HL-60 (cell line): Measurements from ENCODE around the gene SLC35E3.

Experiments used
- POLR2AphosphoS5 ChIP-seq: IDR thresholded peaks from 2 replicates; pipeline ENCODE4 v1.6.1; 2012; ENCODE audit warnings: low read depth
- TF ChIP-seq, protein P1 (sequence below): IDR thresholded peaks from one replicate; pipeline ENCODE4 v1.5.1; 2011; ENCODE audit warnings: low read length, control low read depth, inconsistent platforms; ENCODE audit not compliant: insufficient read depth
- TF ChIP-seq, protein P2 (sequence below): IDR thresholded peaks from 2 replicates; pipeline ENCODE4 v1.6.1; 2012; ENCODE audit warnings: low read depth; ENCODE audit not compliant: insufficient replicate concordance

DNA sequence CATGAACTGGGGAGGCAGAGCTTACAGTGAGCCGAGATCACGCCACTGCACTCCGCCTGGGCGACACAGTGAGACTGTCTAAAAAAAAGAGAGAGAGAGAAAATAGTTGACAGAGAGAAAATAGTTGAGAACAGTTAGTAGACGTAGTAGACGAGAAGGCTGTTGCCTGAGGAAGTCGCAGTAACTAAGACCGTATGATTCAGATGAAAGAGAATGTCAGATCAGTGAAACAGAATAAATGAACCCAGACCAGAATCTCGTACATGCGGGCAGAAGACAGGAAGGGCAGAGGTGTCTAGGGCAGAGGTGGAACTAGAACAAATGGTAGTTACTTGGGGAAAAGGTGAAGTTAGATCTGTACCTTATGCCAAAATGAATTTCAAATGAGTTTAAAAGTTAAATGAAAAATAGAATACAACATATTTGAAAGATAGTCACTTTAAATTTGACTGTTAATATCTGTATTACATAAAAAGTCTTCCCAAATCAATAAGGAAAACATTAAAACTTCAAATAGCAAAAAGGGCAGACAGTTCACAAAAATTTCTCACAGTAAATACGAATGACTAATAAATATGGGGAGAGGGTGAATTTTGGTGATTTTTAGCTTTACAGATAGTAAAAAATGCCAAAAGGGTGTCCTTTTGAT, 79.7 kb downstream of the SLC35E3 start:
- TF ChIP-seq, protein P1, sequence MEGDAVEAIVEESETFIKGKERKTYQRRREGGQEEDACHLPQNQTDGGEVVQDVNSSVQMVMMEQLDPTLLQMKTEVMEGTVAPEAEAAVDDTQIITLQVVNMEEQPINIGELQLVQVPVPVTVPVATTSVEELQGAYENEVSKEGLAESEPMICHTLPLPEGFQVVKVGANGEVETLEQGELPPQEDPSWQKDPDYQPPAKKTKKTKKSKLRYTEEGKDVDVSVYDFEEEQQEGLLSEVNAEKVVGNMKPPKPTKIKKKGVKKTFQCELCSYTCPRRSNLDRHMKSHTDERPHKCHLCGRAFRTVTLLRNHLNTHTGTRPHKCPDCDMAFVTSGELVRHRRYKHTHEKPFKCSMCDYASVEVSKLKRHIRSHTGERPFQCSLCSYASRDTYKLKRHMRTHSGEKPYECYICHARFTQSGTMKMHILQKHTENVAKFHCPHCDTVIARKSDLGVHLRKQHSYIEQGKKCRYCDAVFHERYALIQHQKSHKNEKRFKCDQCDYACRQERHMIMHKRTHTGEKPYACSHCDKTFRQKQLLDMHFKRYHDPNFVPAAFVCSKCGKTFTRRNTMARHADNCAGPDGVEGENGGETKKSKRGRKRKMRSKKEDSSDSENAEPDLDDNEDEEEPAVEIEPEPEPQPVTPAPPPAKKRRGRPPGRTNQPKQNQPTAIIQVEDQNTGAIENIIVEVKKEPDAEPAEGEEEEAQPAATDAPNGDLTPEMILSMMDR, result no peak
- no peak for TF ChIP-seq POLR2AphosphoS5
- TF ChIP-seq, protein P2, sequence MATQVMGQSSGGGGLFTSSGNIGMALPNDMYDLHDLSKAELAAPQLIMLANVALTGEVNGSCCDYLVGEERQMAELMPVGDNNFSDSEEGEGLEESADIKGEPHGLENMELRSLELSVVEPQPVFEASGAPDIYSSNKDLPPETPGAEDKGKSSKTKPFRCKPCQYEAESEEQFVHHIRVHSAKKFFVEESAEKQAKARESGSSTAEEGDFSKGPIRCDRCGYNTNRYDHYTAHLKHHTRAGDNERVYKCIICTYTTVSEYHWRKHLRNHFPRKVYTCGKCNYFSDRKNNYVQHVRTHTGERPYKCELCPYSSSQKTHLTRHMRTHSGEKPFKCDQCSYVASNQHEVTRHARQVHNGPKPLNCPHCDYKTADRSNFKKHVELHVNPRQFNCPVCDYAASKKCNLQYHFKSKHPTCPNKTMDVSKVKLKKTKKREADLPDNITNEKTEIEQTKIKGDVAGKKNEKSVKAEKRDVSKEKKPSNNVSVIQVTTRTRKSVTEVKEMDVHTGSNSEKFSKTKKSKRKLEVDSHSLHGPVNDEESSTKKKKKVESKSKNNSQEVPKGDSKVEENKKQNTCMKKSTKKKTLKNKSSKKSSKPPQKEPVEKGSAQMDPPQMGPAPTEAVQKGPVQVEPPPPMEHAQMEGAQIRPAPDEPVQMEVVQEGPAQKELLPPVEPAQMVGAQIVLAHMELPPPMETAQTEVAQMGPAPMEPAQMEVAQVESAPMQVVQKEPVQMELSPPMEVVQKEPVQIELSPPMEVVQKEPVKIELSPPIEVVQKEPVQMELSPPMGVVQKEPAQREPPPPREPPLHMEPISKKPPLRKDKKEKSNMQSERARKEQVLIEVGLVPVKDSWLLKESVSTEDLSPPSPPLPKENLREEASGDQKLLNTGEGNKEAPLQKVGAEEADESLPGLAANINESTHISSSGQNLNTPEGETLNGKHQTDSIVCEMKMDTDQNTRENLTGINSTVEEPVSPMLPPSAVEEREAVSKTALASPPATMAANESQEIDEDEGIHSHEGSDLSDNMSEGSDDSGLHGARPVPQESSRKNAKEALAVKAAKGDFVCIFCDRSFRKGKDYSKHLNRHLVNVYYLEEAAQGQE, result no peak
